IMR-90 (cell line): ENCODE measurements around the gene FADD. TPM values are rescaled to one million over a fixed set of nuclear protein-coding genes. Genes with fewer than 3 reads are reported as not detected.

Experiments
- ATAC-seq: fragments of 200-7000 bp; cut with Tn5 transposase; 2 replicates; pipeline ENCODE4 v1.9.1; 2020; ENCODE audit warnings: low read depth, mild to moderate bottlenecking, moderate library complexity
- BruUV-seq: library from RNA; stranded (reverse); fragments of 400-500 nt; replicated peaks from 2 replicates; lab custom pipeline; 2021; lab: Mats Ljungman, UMichigan
- CTCF ChIA-PET: fragments of 300-600 bp; formaldehyde crosslinking; extraction: SDS; loops from one replicate; lab custom pipeline; 2021; ENCODE audit warnings: antibody characterized with exemption; lab: Yijun Ruan, JAX
- POLR2A ChIA-PET: fragments of 300-600 bp; sonication (Branson Sonifier 250); formaldehyde crosslinking; loops from one replicate; lab custom pipeline; 2022; ENCODE audit warnings: antibody characterized with exemption; ENCODE audit not compliant: unreplicated experiment; lab: Charles Lee
- DNase-seq: peaks from one replicate; pipeline ENCODE4 v3.0.0; 2013
- H2AFZ ChIP-seq: replicated peaks from 2 replicates; pipeline ENCODE3; 2013; ENCODE audit warnings: low read length, mild to moderate bottlenecking; ENCODE audit not compliant: poor library complexity
- H2AK5ac ChIP-seq: 2 replicates; pipeline ENCODE4 v1.6.1; 2013; ENCODE audit warnings: low read depth, low read length, inconsistent platforms
- H2AK9ac ChIP-seq: replicated peaks from 2 replicates; pipeline ENCODE3; 2013; ENCODE audit warnings: mild to moderate bottlenecking, low read depth, low read length, moderate library complexity; ENCODE audit not compliant: poor library complexity
- H2BK120ac ChIP-seq: 2 replicates; pipeline ENCODE4 v1.6.1; 2013; ENCODE audit warnings: low read depth, low read length, inconsistent platforms
- H2BK15ac ChIP-seq: 3 replicates; pipeline ENCODE4 v1.6.1; 2013; ENCODE audit warnings: low read depth, low read length, inconsistent platforms
- H2BK20ac ChIP-seq: 2 replicates; pipeline ENCODE4 v1.6.1; 2013; ENCODE audit warnings: low read depth, mild to moderate bottlenecking, inconsistent platforms, low read length, moderate library complexity
- H2BK5ac ChIP-seq: 2 replicates; pipeline ENCODE4 v1.6.1; 2013; ENCODE audit warnings: mild to moderate bottlenecking, low read depth, low read length, inconsistent platforms; ENCODE audit not compliant: poor library complexity, severe bottlenecking
- H3K14ac ChIP-seq: replicated peaks from 2 replicates; pipeline ENCODE4 v1.6.1; 2013; ENCODE audit warnings: low read depth, low read length, inconsistent platforms
- H3K18ac ChIP-seq: 2 replicates; pipeline ENCODE4 v1.6.1; 2013; ENCODE audit warnings: low read depth, low read length, control low read depth
- H3K23ac ChIP-seq: 2 replicates; pipeline ENCODE4 v1.6.1; 2013; ENCODE audit warnings: low read depth, low read length, inconsistent platforms
- H3K27ac ChIP-seq: 2 replicates; pipeline ENCODE4 v1.5.1; 2013; ENCODE audit warnings: mild to moderate bottlenecking, control low read depth, low read length; ENCODE audit not compliant: insufficient read depth
- H3K27me3 ChIP-seq: 2 replicates; pipeline ENCODE4 v1.6.1; 2013; ENCODE audit warnings: low read length; ENCODE audit not compliant: control insufficient read depth, insufficient read depth
- H3K36me3 ChIP-seq: 2 replicates; pipeline ENCODE4 v1.6.1; 2013; ENCODE audit warnings: low read length, mixed read lengths; ENCODE audit not compliant: control insufficient read depth, insufficient read depth
- H3K4ac ChIP-seq: 2 replicates; pipeline ENCODE4 v1.6.1; 2013; ENCODE audit warnings: low read depth, low read length, inconsistent platforms
- H3K4me1 ChIP-seq: 2 replicates; pipeline ENCODE4 v1.6.1; 2013; ENCODE audit warnings: low read length, mixed read lengths; ENCODE audit not compliant: control insufficient read depth, insufficient read depth
- H3K4me2 ChIP-seq: 2 replicates; pipeline ENCODE4 v1.6.1; 2013; ENCODE audit warnings: low read depth, mild to moderate bottlenecking, control low read depth, low read length, moderate library complexity
- H3K4me3 ChIP-seq: 2 replicates; pipeline ENCODE4 v1.5.1; 2013; ENCODE audit warnings: low read depth, mild to moderate bottlenecking, control low read depth, low read length, moderate library complexity; ENCODE audit not compliant: insufficient read depth
- H3K56ac ChIP-seq: 2 replicates; pipeline ENCODE4 v1.6.1; 2013; ENCODE audit warnings: low read length, inconsistent platforms; ENCODE audit not compliant: insufficient read depth; ENCODE audit errors: extremely low read depth
- H3K79me1 ChIP-seq, 2 experiments: 2 replicates each; pipeline ENCODE4 v1.6.1; 2013; ENCODE audit warnings: low read length in 2 of 2, inconsistent platforms in 1 of 2, low read depth in 1 of 2
- H3K9ac ChIP-seq: 2 replicates; pipeline ENCODE4 v1.6.1; 2013; ENCODE audit warnings: low read depth, low read length, control low read depth
- H3K9me1 ChIP-seq: 2 replicates; pipeline ENCODE4 v1.6.1; 2013; ENCODE audit warnings: low read length, inconsistent platforms; ENCODE audit not compliant: insufficient read depth
- H3K9me3 ChIP-seq: 2 replicates; pipeline ENCODE4 v1.6.1; 2013; ENCODE audit warnings: low read length; ENCODE audit not compliant: control insufficient read depth, insufficient read depth
- H4K20me1 ChIP-seq: 2 replicates; pipeline ENCODE4 v1.6.1; 2013; ENCODE audit warnings: low read length, inconsistent platforms; ENCODE audit not compliant: insufficient read depth
- H4K5ac ChIP-seq: 2 replicates; pipeline ENCODE4 v1.6.1; 2013; ENCODE audit warnings: mild to moderate bottlenecking, low read depth, low read length, control low read depth
- H4K8ac ChIP-seq, 2 experiments: 2 replicates each; pipeline ENCODE4 v1.6.1; 2013; ENCODE audit warnings: low read depth in 2 of 2, low read length in 2 of 2, control low read depth in 1 of 2, inconsistent platforms in 1 of 2
- H4K91ac ChIP-seq: 2 replicates; pipeline ENCODE4 v1.6.1; 2013; ENCODE audit warnings: low read depth, low read length, inconsistent platforms; ENCODE audit not compliant: insufficient read depth
- MXI1 ChIP-seq: IDR thresholded peaks from 2 replicates; pipeline ENCODE4 v1.6.1; 2012; ENCODE audit warnings: low read depth, mild to moderate bottlenecking, low read length, moderate library complexity, borderline replicate concordance
- NFE2L2 ChIP-seq: fragments of 150-350 bp; IDR thresholded peaks from 2 replicates; pipeline ENCODE4 v1.6.1; 2016; ENCODE audit warnings: low read depth, mild to moderate bottlenecking, low read length
- WGBS, 2 experiments: methylation state at CpG; one replicate each; pipeline versions ENCODE4 v1.1.5 to v1.1.7; 2013; ENCODE audit warnings: missing lambda C conversion rate in 2 of 2; ENCODE audit not compliant: insufficient read length in 1 of 2; ENCODE audit errors: extremely low coverage in 2 of 2; 5-methylcytosine and 5-hydroxymethylcytosine counted together
- dilution Hi-C: fragments of 300-500 bp; cut with HindIII; formaldehyde crosslinking; loops from one replicate; pipeline ENCODE4 v1.14.3; 2018; ENCODE audit warnings: low sequenced_read_pairs; ENCODE audit not compliant: unreplicated experiment
- in situ Hi-C: fragments of 300-500 bp; cut with MboI; formaldehyde crosslinking; loops from 3 replicates; pipeline ENCODE4 v1.14.3; 2019; ENCODE audit warnings: low sequenced_read_pairs, inconsistent platforms, mixed read lengths
- intact Hi-C: fragments of 100-400 bp; cut with micrococcal nuclease; formaldehyde crosslinking; loops from 2 replicates; pipeline ENCODE4 v1.10.0; 2022
- polyA plus RNA-seq, 3 experiments: library from polyadenylated mRNA; depleted of rRNA; stranded (reverse); fragments of >200 nt; gene quantifications; 2 replicates each; pipeline ENCODE4 v1.2.3, GENCODE V29; 2012; ENCODE audit warnings: low replicate concordance in 1 of 3
- total RNA-seq: library from RNA; depleted of rRNA; stranded (reverse); fragments of >200 nt; gene quantifications from 2 replicates; pipeline ENCODE4 v1.2.3, GENCODE V29; 2012

FADD gene
- total and polyA plus RNA-seq, 2 of the 4 experiments (the other 2 are of a cell fraction), result 38.1 to 44.4 TPM

DNA sequence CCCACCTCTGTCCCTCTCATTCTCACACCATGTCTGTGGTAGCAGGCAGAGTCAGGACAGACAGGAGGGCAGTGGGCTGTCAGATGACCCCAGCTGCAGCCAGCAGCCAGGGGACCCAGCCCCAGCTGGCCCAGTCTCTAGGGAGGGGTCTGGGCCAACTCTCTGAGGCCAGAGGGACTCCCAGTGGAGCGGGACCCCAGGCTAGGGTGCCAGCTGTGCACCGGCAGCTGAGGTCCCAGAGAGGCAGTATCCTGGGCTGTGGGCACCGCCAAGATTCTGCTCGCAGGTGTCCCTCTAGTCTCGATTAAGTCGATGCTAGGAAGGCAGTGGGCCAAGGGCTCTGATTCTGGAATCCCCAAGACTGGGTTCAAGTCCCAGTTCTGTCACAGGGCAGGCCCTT, 16.7 kb upstream of the FADD start:
- ATAC-seq (no peak), DNase-seq (no peak)
- Histone ChIP-seq H4K20me1 (peaks cover 3% of the 10 kb centered on the region; the same call in 1 of the 2 replicates), H2AK9ac (no peak overlapping the region), H3K14ac (no peak overlapping the region), H2BK15ac (no peak overlapping the region), H3K18ac (no peak overlapping the region), H3K4me1 (no peaks in the 10 kb centered on the region), H3K36me3 (peaks cover 4% of the 10 kb centered on the region; the same call in 1 of the 2 replicates), H3K4me2 (no peak overlapping the region), H2AFZ (no peak overlapping the region), H3K79me1 (no peaks in the 10 kb centered on the region), H4K5ac (no peak overlapping the region), H3K27me3 (no peaks in the 10 kb centered on the region), H3K9ac (no peak overlapping the region), H3K23ac (no peak overlapping the region), H3K27ac (no peak overlapping the region), H2BK5ac (no peak overlapping the region), H2BK120ac (no peak overlapping the region), H3K4ac (no peak overlapping the region), H2AK5ac (no peak overlapping the region), H3K9me1 (peaks cover 9% of the 10 kb centered on the region; the same call in 1 of the 2 replicates), H3K9me3 (no peaks in the 10 kb centered on the region), H3K4me3 (no peak overlapping the region), H3K56ac (no peak overlapping the region), H2BK20ac (no peak overlapping the region), H4K8ac (no peak overlapping the region), H4K91ac (no peak overlapping the region)
- dilution Hi-C loops (no loop called here), in situ Hi-C loops (loop anchor here (25.0 kb wide), 1 partner anchor 1074 kb away; no protein-coding TSS in a partner anchor), intact Hi-C loops (no loop called here)
- BruUV-seq, result no TSS peak
- 90% methylated on average over 3 of the region's 6 CpGs; no CpG with 5 or more reads in 1 of the 2 experiments for WGBS, 2 experiments
- TF ChIP-seq MXI1 (no peak), NFE2L2 (no peak)
- POLR2A ChIA-PET, result no interaction called here
- CTCF ChIA-PET, result interaction anchor here (0.7 kb wide), 1 partner anchor 198 kb away, joined by 9 read pairs; no protein-coding TSS in a partner anchor
